HUES6 (cell line): ENCODE results near the gene LPAR1.
A peak's percentile ranks its signal among the peaks of the same experiment; 100 is the strongest.

Experiments used
- H3K27ac ChIP-seq: 2 replicates; pipeline ENCODE4 v1.7.0; 2013; ENCODE audit warnings: low read depth, mild to moderate bottlenecking, low read length, inconsistent platforms
- H3K27me3 ChIP-seq: 2 replicates; pipeline ENCODE4 v1.6.1; 2013; ENCODE audit warnings: low read length; ENCODE audit not compliant: control insufficient read depth, insufficient read depth
- H3K36me3 ChIP-seq: 2 replicates; pipeline ENCODE4 v1.6.1; 2013; ENCODE audit warnings: low read length; ENCODE audit not compliant: control insufficient read depth, insufficient read depth
- H3K4me1 ChIP-seq: 2 replicates; pipeline ENCODE4 v1.6.1; 2013; ENCODE audit warnings: low read length; ENCODE audit not compliant: control insufficient read depth, insufficient read depth
- H3K4me3 ChIP-seq: 2 replicates; pipeline ENCODE4 v1.5.1; 2013; ENCODE audit warnings: low read depth, low read length
- H3K9ac ChIP-seq: one replicate; pipeline ENCODE4 v1.6.1; 2013; ENCODE audit warnings: mild to moderate bottlenecking, low read length
- H3K9me3 ChIP-seq: 2 replicates; pipeline ENCODE4 v1.6.1; 2013; ENCODE audit warnings: low read depth, low read length; ENCODE audit not compliant: control insufficient read depth, insufficient read depth

LPAR1 gene, protein sequence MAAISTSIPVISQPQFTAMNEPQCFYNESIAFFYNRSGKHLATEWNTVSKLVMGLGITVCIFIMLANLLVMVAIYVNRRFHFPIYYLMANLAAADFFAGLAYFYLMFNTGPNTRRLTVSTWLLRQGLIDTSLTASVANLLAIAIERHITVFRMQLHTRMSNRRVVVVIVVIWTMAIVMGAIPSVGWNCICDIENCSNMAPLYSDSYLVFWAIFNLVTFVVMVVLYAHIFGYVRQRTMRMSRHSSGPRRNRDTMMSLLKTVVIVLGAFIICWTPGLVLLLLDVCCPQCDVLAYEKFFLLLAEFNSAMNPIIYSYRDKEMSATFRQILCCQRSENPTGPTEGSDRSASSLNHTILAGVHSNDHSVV

DNA sequence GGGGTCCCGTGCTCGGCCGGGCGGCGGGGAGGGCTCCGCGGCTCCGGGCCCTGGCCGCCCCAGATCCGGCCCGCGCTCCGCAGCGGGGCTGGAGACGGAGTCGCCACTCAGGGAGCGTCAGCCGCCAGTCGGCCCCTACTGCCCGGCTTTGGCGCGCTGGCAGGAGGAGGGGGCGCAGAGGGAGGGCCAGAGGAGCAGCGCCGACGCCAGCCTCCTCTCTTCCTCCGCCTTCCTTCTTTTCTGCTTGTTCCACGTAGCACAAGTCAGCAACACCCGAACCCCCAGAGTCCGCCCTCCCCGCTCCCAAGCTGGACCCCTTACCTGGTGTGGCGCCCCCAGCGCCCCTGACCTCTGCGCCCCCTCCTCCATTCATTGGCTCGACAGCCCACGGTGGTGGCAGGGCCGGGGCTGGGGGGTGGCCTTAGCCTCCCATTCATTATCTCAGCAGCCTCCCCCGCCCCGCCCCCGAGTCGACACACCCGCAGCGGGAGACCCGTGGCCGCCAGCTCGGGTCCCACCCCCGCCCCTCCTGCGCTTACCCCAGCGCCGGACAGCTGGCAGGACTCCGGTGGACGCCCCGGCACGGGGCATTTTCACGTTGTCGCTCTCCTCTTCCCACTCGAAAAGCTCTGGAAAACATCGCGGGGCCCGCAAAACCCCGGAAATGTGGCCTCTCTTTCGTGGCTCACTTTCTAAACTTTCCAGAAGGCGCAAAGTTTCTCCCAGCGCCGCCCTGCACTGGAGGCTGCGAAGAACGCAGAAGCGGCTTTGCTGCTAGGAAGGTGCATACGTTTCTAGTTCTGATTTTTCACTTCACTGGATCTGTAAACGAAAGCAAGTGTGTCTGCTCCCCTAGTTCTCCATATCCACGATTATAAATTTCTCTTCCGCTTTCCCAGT is at the start of gene LPAR1:
Gene LPAR1, minus strand, starts transcription at position 140 of the 900 bp plus-strand sequence. CDS start 66,353 bp downstream, outside the sequence.
- peaks cover 10% of the 10 kb centered on the region for H3K4me1 ChIP-seq
- peak within 1 kb of the TSS; percentile 79 for H3K9ac ChIP-seq
- no peaks in the 10 kb centered on the region for H3K9me3 ChIP-seq
- H3K4me3 ChIP-seq, result peak within 1 kb of the TSS; percentile 84
- H3K27ac ChIP-seq, result peak within 1 kb of the TSS; percentile 29; the same call in 1 of the 2 replicates
- H3K27me3 ChIP-seq, result peaks cover 27% of the 10 kb centered on the region
- no peaks in the 10 kb centered on the region for H3K36me3 ChIP-seq

DNA sequence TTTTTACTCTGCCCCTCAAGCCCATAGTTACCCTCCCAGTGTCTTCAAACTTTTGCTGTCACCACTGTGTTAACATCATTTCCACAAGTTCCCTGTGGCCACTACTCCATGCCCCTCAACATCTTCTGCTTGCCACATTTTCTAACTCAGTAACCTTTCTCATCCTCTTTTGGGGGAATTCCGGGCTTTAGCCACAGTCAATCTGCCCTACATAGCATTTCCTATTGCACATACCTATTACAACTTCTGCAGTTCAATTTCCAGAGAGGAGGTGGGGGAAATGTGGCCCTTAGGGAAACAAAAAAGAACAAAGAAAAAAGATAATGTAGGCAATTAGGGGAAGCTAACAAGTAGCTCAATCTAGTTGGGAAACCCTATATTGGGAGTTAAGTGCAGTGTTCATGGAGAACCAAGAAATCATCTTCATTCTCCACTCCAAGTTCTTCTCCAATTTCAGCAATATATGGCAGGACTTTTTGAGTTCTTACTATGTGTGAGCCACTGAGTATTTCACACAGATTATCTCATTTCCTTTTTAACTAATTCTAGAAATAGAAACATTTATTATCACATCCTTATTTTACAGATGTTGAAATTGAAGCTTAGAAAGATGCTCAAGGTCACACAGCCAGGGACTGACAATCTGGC is 40.2 kb upstream of the LPAR1 start:
- Histone ChIP-seq H3K4me1 (no peaks in the 10 kb centered on the region), H3K9me3 (no peaks in the 10 kb centered on the region), H3K27ac (no peak overlapping the region), H3K36me3 (no peaks in the 10 kb centered on the region), H3K4me3 (no peak overlapping the region), H3K27me3 (no peaks in the 10 kb centered on the region), H3K9ac (no peak overlapping the region)

DNA sequence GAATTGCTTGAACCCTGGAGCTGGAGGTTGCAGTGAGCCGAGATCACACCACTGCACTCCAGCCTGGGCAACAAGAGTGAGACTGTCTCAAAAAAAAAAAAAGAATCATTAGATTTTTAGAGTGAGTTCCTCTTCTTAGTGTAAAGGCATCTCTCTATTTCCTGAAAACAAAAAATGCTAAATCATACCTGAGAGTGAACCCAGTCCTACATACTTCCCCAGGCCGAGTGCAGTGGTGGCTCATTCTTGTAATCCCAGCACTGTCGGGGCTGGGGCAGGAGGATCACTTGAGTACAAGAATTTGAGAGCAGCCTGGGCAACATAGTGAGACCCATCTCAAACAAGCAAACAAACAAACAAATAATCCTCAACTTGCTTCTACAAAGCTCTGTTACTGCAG is 38.2 kb upstream of the LPAR1 start:
- Histone ChIP-seq H3K36me3 (no peaks in the 10 kb centered on the region), H3K9ac (no peak overlapping the region), H3K27me3 (no peaks in the 10 kb centered on the region), H3K4me1 (no peaks in the 10 kb centered on the region), H3K9me3 (no peaks in the 10 kb centered on the region), H3K4me3 (no peak overlapping the region), H3K27ac (no peak overlapping the region)

DNA sequence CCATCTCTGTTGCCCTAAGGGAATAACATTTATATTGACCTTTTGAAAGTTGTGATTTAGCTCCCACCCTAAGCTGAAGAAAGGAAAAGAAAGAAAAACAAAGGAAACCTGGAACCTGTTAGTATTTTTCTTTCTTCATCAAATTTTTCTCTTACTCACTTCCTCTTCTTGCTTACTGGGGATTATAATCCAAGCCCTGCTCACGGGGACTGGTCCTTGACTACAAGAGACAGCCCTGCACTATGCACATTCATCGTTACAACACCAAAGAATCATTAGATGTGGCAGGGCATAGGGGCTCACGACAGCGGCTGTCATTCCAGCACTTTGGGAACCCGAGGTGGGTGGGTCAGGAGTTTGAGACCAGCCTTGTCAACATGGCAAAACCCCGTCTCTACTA is 37.8 kb upstream of the LPAR1 start:
- Histone ChIP-seq H3K9me3 (no peaks in the 10 kb centered on the region), H3K36me3 (no peaks in the 10 kb centered on the region), H3K4me3 (no peak overlapping the region), H3K27ac (no peak overlapping the region), H3K27me3 (no peaks in the 10 kb centered on the region), H3K4me1 (no peaks in the 10 kb centered on the region), H3K9ac (no peak overlapping the region)

DNA sequence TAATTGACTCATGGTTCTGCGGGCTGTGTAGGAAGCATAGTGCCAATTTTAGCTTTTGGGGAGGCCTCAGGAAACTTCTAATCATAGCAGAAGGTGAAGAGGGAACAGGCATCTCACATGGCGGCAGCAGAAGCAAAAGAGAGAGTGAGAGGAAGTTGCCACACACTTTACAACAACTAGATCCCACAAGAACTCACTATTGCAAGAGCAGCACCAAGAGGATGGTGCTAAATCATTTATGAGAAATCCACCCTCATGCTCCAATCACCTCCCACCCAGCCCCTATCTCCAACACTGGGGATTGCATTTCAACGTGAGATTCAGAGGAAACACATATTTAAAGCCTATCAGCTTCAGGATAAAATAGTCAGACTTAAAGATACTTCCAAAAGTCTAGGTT is 36.1 kb upstream of the LPAR1 start:
- Histone ChIP-seq H3K27me3 (no peaks in the 10 kb centered on the region), H3K9me3 (no peaks in the 10 kb centered on the region), H3K9ac (no peak overlapping the region), H3K36me3 (no peaks in the 10 kb centered on the region), H3K27ac (no peak overlapping the region), H3K4me3 (no peak overlapping the region), H3K4me1 (no peaks in the 10 kb centered on the region)

DNA sequence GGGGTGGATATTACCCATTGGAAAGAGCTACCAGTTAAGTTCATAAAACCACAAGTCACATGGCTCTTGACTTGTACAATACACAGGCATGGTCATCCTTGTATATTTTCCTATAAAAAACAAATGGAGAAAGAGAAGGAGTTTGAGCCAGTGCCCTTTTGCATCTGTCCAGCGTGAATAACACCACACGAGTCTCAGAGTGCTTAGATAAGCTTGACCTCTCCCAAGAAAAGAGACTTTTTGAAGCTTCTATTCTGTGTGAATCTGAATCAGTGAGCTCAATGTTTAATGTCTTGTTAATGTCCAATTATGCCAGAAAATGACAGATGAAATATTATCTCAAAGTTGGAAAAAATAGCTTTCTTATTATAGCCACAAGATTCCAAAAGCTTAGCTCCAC is 30.9 kb upstream of the LPAR1 start:
- H3K4me3 ChIP-seq, result no peak overlapping the region
- no peaks in the 10 kb centered on the region for H3K4me1 ChIP-seq
- no peaks in the 10 kb centered on the region for H3K27me3 ChIP-seq
- H3K27ac ChIP-seq, result no peak overlapping the region
- H3K9ac ChIP-seq, result no peak overlapping the region
- H3K36me3 ChIP-seq, result no peaks in the 10 kb centered on the region
- H3K9me3 ChIP-seq, result no peaks in the 10 kb centered on the region

DNA sequence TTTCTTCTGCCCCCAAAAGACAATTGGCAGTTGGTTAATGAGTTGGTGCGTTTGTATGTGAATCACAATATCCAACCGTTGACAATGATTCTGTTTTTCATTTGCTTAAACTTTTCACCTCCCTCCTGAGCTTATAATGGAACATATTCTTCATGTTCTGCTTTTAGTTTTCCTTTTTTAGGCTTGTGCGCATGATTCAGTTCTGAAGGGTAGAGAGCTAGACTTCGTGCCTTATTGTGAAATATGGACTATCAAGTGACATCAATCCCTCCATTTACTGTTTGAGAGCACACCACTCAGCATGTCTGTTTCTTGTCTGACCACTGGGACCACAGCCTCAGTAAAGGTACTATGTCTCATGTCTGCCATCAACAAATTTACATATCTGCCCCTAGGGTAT is 30.5 kb upstream of the LPAR1 start:
- Histone ChIP-seq H3K27me3 (no peaks in the 10 kb centered on the region), H3K9ac (no peak overlapping the region), H3K9me3 (no peaks in the 10 kb centered on the region), H3K4me1 (no peaks in the 10 kb centered on the region), H3K27ac (no peak overlapping the region), H3K4me3 (no peak overlapping the region), H3K36me3 (no peaks in the 10 kb centered on the region)

DNA sequence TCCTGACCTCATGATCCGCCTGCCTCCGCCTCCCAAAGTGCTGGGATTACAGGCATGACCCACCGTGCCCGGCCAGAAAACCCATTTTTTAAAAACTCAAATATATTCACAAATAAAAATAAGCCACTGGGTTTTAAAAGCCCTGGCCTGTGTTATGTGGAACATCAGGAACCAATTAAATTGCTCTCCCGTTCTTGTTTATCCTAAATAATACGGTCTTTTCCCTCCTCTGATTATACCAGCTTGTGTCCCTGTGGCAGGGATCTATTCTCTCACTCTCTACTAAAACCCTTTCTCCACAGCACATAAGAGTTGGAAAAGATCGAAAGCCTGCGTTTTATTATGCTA is 30.1 kb upstream of the LPAR1 start:
- no peak overlapping the region for H3K4me3 ChIP-seq
- no peaks in the 10 kb centered on the region for H3K4me1 ChIP-seq
- H3K27me3 ChIP-seq, result no peaks in the 10 kb centered on the region
- no peaks in the 10 kb centered on the region for H3K36me3 ChIP-seq
- H3K9me3 ChIP-seq, result no peaks in the 10 kb centered on the region
- no peak overlapping the region for H3K9ac ChIP-seq
- H3K27ac ChIP-seq, result no peak overlapping the region

DNA sequence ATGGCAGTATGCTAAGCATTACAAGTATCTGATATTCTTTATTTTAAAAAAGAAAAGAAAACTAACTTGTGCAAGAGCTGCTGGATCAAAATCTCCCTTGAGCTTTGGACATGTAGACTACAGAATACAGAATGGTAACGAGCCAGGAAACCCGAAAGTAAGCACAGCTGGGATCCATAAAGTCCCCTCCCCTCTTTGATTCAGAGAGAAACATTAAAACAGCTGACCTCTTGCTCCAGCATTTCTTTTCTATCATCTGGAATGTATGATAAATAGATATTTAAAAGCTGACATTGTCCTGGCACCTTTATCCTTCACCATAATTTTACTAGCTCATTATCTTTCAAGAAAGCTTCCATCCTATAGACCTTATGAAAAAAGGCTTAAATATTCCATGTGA is 28.2 kb upstream of the LPAR1 start:
- no peak overlapping the region for H3K9ac ChIP-seq
- H3K9me3 ChIP-seq, result no peaks in the 10 kb centered on the region
- no peaks in the 10 kb centered on the region for H3K4me1 ChIP-seq
- H3K27me3 ChIP-seq, result no peaks in the 10 kb centered on the region
- no peak overlapping the region for H3K27ac ChIP-seq
- H3K4me3 ChIP-seq, result no peak overlapping the region
- no peaks in the 10 kb centered on the region for H3K36me3 ChIP-seq

DNA sequence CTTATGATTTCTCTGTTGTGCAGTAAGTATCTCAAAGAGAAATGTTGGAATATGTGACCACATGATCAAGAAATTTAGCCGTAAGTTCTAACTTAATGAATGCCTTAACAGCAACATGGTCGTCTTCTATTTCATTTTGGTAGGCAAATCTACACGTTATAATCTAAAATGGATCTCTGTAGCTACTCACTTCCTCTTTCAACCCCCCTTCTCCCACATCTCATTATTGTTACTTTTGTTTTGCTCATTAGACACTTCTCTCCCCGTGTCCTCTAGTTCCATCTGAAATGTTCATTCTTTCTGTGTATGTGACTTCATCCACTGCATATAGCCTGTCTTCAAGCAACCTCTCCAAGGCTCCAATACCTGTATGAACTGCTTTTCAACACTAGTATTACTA is 27.1 kb upstream of the LPAR1 start:
- Histone ChIP-seq H3K9ac (no peak overlapping the region), H3K9me3 (no peaks in the 10 kb centered on the region), H3K27me3 (no peaks in the 10 kb centered on the region), H3K4me3 (no peak overlapping the region), H3K4me1 (no peaks in the 10 kb centered on the region), H3K36me3 (no peaks in the 10 kb centered on the region), H3K27ac (no peak overlapping the region)
